Left ventricle myocardium inferior (tissue), 1 donor: ENCODE data around the gene TNFSF18. TPM values are rescaled to one million over a fixed set of nuclear protein-coding genes. Genes with fewer than 3 reads are reported as not detected.
"Not testable (repeated sequence)": the region's sequence is repeated elsewhere in the genome, so short reads cannot be mapped to it uniquely, and the experiment has no call there.

Experiments
- DNase-seq: peaks from one replicate; pipeline ENCODE4 v3.0.0-alpha.2; 2020
- H3K27ac ChIP-seq: fragments of 200-600 bp; replicated peaks from 2 replicates; pipeline ENCODE4 v1.8.0; 2021
- H3K27me3 ChIP-seq: fragments of 200-600 bp; 2 replicates; pipeline ENCODE4 v1.8.0; 2021; ENCODE audit warnings: low read depth
- H3K36me3 ChIP-seq: fragments of 200-600 bp; 2 replicates; pipeline ENCODE4 v1.8.0; 2021
- H3K4me1 ChIP-seq: fragments of 200-600 bp; 2 replicates; pipeline ENCODE4 v1.8.0; 2021
- H3K4me3 ChIP-seq: fragments of 200-600 bp; 2 replicates; pipeline ENCODE4 v1.8.0; 2021; ENCODE audit warnings: mild to moderate bottlenecking, moderate library complexity
- H3K9me3 ChIP-seq: fragments of 200-600 bp; replicated peaks from 2 replicates; pipeline ENCODE4 v1.8.0; 2021
- intact Hi-C: fragments of 100-400 bp; cut with micrococcal nuclease; formaldehyde crosslinking; loops from one replicate; pipeline ENCODE4 v1.11.0; 2022
- total RNA-seq: library from RNA; stranded (reverse); fragmentation: NEBNext Ultra II Directional; extraction: Animal tissue kit (Norgen Biotek cat#: 25700); gene quantifications from one replicate; pipeline ENCODE4 v1.2.1, GENCODE V29; 2021
- TF ChIP-seq, protein P1 (sequence below): fragments of 200-600 bp; IDR thresholded peaks from 2 replicates; pipeline ENCODE4 v1.8.0; 2021; ENCODE audit warnings: antibody characterized with exemption, mild to moderate bottlenecking, borderline replicate concordance
- donor health status: DM: no; HTN: yes; CAD: no; lungs with severe emphysema.

TNFSF18 gene
- total RNA-seq, 1 donor from 2014 or later, result not detected

DNA sequence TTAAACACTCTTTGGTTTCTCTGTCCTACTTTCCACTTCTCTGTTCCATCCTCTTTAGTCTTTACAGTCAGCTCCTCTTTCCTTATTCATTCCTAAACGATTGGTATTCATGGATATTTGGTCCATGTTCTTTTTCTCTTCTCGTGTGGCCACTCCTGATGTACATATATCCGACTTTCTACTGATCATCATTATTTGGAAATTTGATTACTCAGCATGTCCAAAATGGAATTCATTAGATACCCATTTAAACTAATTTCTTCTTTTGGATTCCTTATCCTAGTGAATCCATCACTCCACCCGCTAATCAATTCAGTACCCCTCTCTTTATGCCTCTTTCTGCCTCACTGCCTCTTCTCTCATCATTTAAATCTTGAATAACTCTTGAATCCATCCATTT lies 43.8 kb upstream of the TNFSF18 start:
- H3K4me1 ChIP-seq, result no peaks in the 10 kb centered on the region
- DNase-seq, result no peak
- TF ChIP-seq, protein P1, sequence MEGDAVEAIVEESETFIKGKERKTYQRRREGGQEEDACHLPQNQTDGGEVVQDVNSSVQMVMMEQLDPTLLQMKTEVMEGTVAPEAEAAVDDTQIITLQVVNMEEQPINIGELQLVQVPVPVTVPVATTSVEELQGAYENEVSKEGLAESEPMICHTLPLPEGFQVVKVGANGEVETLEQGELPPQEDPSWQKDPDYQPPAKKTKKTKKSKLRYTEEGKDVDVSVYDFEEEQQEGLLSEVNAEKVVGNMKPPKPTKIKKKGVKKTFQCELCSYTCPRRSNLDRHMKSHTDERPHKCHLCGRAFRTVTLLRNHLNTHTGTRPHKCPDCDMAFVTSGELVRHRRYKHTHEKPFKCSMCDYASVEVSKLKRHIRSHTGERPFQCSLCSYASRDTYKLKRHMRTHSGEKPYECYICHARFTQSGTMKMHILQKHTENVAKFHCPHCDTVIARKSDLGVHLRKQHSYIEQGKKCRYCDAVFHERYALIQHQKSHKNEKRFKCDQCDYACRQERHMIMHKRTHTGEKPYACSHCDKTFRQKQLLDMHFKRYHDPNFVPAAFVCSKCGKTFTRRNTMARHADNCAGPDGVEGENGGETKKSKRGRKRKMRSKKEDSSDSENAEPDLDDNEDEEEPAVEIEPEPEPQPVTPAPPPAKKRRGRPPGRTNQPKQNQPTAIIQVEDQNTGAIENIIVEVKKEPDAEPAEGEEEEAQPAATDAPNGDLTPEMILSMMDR, result no peak
- no peaks in the 10 kb centered on the region for H3K27me3 ChIP-seq
- no peaks in the 10 kb centered on the region for H3K9me3 ChIP-seq
- no peak overlapping the region for H3K27ac ChIP-seq
- intact Hi-C loops, result no loop called here
- no peaks in the 10 kb centered on the region for H3K36me3 ChIP-seq
- no peak overlapping the region for H3K4me3 ChIP-seq

DNA sequence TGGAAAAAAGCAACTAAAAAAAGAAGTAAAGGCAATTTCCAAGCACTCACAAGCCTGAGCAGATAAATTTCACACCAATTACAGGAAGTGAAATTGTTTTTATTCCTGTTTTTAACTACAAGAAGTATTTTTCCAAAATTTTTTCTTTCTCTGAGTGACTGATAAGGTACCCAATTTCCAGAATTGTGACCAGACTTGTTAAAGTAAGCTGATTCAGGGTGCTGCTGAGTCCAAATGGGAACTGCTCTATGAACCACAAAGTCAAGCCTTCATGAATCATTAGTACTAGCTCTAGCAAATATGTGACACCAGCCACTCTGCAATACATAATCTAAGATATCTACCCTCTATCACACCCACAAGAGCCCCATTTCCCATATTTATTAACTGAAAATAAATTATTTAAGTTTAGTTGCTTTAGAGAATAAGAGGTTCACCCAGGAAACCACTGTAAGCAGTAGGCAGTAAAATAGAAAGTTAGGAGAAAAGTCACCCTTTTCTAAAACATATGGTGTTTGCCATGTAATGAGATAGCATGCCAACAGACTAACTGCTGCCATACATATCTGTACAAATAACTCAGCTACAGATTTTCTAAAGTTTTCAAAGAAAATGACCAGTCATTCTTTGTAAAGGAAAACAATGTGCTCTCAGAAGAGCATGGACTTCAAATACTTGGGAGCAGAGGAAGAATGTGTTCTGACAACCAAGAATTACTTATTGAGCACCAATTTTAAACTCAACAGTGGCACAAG lies 43.1 kb upstream of the TNFSF18 start:
- DNase-seq, result no peak
- H3K4me1 ChIP-seq, result no peaks in the 10 kb centered on the region
- H3K27ac ChIP-seq, result no peak overlapping the region
- intact Hi-C loops, result no loop called here
- H3K4me3 ChIP-seq, result no peak overlapping the region
- no peaks in the 10 kb centered on the region for H3K9me3 ChIP-seq
- TF ChIP-seq, protein P1, result no peak
- no peaks in the 10 kb centered on the region for H3K27me3 ChIP-seq
- H3K36me3 ChIP-seq, result no peaks in the 10 kb centered on the region

DNA sequence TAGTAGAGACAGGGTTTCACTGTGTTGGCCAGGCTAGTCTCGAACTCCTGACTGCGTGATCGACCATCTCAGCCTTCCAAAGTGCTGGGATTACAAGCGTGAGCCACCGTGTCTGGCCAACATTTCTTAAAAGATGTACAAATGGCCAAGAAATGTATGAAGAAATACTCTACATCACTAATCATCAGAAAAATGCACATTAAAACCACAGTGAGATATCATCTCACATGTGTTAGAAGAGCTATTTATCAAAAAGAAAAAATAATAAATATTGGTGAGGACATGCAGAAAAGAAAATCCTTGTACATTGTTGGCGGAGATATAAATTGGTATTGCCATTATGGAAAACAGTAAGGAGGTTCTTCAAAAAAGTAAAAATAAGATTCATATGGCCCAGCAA lies 33.6 kb upstream of the TNFSF18 start:
- Histone ChIP-seq H3K36me3 (no peaks in the 10 kb centered on the region), H3K4me3 (no peak overlapping the region), H3K27me3 (no peaks in the 10 kb centered on the region), H3K9me3 (peaks cover 15% of the 10 kb centered on the region), H3K4me1 (no peaks in the 10 kb centered on the region), H3K27ac (no peak overlapping the region)
- DNase-seq, result no peak
- intact Hi-C loops, result no loop called here
- TF ChIP-seq, protein P1, result no peak

DNA sequence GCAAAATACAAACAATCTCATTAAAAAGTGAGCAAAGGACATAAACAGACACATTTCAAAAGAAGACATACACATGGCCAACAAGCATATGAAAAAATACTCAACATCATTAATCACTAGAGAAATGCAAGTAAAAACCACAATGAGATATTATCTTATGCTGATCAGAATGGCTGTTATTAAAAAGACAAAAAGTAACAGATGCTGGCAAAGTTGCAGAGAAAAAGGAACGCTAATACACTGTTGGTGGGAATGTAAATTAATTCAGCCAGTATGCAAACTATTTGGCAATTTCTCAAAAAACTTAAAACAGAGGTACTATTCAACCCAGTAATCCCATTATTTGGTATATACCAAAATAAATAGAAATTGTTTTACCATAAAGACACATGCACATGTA lies 32.2 kb upstream of the TNFSF18 start:
- no peaks in the 10 kb centered on the region for H3K27me3 ChIP-seq
- peaks cover 15% of the 10 kb centered on the region for H3K9me3 ChIP-seq
- H3K36me3 ChIP-seq, result no peaks in the 10 kb centered on the region
- TF ChIP-seq, protein P1, result no peak
- H3K4me1 ChIP-seq, result no peaks in the 10 kb centered on the region
- intact Hi-C loops, result no loop called here
- no peak overlapping the region for H3K4me3 ChIP-seq
- DNase-seq, result no peak
- no peak overlapping the region for H3K27ac ChIP-seq

- H3K4me3 ChIP-seq, intact Hi-C loops, H3K27me3 ChIP-seq, H3K4me1 ChIP-seq, H3K27ac ChIP-seq, DNase-seq, H3K36me3 ChIP-seq: not testable (repeated sequence)
- H3K9me3 ChIP-seq, result peaks cover 19% of the 10 kb centered on the region
Observed at GRCh38 chr1:173074217-173074616, 23.5 kb upstream of the TNFSF18 start.

DNA sequence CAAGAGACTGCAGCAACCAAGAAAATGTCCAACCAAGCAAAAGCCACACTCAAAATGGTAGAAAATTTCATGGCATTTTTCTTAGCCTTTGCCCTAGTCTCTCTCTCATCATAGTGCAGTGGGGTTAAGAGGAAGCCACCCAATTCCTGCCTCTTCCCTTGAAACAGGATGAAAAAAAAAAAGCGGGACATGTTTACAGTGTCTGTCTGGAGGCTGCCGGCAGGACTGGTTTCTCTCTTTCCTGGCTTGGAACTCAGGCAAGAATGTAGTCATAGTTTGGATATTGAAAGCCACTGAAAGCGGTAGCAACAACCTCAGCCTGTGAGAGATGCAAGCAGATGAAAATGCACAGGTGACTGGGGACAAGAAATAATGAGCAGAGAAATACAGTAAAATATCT lies 13.3 kb upstream of the TNFSF18 start:
- Histone ChIP-seq H3K27me3 (no peaks in the 10 kb centered on the region), H3K27ac (no peak overlapping the region), H3K4me1 (no peaks in the 10 kb centered on the region), H3K4me3 (no peak overlapping the region), H3K36me3 (no peaks in the 10 kb centered on the region), H3K9me3 (peaks cover 5% of the 10 kb centered on the region)
- no peak for DNase-seq
- TF ChIP-seq, protein P1, result no peak
- intact Hi-C loops, result no loop called here
